Skeletal muscle satellite cell (primary cell): ENCODE measurements around the gene COL5A3.
"Not testable (repeated sequence)": the region's sequence is repeated elsewhere in the genome, so short reads cannot be mapped to it uniquely, and the experiment has no call there.

Experiments
- H3K27me3 ChIP-seq: 2 replicates; pipeline ENCODE4 v1.7.0; 2013; ENCODE audit warnings: low read length; ENCODE audit not compliant: control insufficient read depth, insufficient read depth
- H3K36me3 ChIP-seq: 2 replicates; pipeline ENCODE4 v1.7.0; 2013; ENCODE audit warnings: mild to moderate bottlenecking, control low read depth, low read length; ENCODE audit not compliant: insufficient read depth
- H3K4me1 ChIP-seq: 2 replicates; pipeline ENCODE4 v1.7.0; 2013; ENCODE audit warnings: low read length; ENCODE audit not compliant: control insufficient read depth, insufficient read depth
- H3K4me2 ChIP-seq: 2 replicates; pipeline ENCODE4 v1.7.0; 2013; ENCODE audit warnings: mild to moderate bottlenecking, low read length
- H3K4me3 ChIP-seq: 2 replicates; pipeline ENCODE4 v1.7.0; 2013; ENCODE audit warnings: low read length
- H3K9ac ChIP-seq: 2 replicates; pipeline ENCODE4 v1.7.0; 2013; ENCODE audit warnings: mild to moderate bottlenecking, low read depth, low read length, moderate library complexity
- H3K9me3 ChIP-seq: replicated peaks from 2 replicates; pipeline ENCODE4 v1.7.0; 2013; ENCODE audit warnings: mild to moderate bottlenecking, control low read depth, low read length

Gene COL5A3

DNA sequence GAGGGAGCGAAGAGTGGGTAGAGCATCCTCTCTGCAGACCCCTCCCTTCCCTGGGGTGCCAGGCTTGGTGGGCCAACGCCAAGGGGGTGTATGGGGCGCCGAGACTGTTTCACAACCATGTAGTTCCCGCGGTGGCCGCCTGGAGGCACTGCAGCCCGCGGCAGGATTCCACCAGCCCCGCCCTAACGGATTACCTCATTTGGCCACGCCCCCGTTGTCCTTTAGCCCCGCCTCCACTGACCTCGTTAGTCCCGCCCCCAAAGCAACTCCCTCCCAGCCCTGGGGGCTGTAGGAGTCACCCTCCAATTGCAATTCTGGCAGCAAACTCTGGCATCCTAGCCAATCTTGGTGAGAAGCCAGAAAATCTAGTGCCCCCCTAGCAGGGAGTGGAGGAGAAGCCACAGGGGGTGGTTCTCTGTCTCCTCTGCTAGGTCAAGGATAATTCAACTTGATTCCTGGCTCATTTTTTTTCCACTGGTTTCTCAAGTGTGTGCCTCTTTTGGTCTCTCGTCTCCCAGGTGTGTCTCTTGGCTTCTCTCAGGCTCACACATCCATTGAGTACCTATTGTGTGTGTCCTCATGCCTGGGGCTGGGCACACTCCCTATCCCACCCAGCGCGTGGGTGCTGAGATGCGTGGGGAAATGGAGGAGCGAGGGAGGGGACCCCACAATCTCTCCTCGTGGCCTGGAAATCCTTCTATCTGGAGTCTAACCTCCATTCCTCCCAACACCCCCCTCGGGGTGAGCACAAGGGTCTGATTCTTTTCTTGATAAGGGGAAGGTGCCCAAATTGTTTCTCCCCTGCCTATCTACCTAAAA, 76.0 kb downstream of the COL5A3 start:
- Histone ChIP-seq H3K9ac (no peak overlapping the region), H3K4me3 (no peak overlapping the region), H3K4me2 (no peak overlapping the region), H3K27me3 (peaks cover 34% of the 10 kb centered on the region), H3K9me3 (no peaks in the 10 kb centered on the region), H3K36me3 (no peaks in the 10 kb centered on the region), H3K4me1 (peaks cover 2% of the 10 kb centered on the region)

DNA sequence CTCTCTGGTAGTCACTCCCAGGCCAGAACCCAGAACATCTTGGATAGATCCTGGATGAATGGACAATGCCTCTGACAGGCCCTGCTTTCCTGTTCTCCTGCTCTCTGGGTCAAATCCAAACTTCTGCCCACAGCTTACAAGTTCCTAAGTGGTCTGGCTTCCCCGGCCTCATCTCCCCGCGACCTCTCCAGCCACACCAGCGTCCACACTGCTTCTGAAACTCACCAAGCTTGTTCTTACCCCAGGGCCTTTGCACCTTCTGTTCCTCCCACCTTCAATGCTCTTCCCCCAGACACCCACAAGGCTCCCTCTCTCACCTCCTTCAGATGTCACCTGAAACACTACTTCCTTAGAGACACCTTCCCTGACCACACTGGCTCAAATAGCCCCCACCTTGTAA, 77.5 kb downstream of the COL5A3 start:
- H3K9me3 ChIP-seq, result no peaks in the 10 kb centered on the region
- H3K27me3 ChIP-seq, result peaks cover 37% of the 10 kb centered on the region
- H3K9ac ChIP-seq, result no peak overlapping the region
- peaks cover 2% of the 10 kb centered on the region for H3K4me1 ChIP-seq
- H3K4me2 ChIP-seq, result no peak overlapping the region
- H3K36me3 ChIP-seq, result no peaks in the 10 kb centered on the region
- H3K4me3 ChIP-seq, result no peak overlapping the region

DNA sequence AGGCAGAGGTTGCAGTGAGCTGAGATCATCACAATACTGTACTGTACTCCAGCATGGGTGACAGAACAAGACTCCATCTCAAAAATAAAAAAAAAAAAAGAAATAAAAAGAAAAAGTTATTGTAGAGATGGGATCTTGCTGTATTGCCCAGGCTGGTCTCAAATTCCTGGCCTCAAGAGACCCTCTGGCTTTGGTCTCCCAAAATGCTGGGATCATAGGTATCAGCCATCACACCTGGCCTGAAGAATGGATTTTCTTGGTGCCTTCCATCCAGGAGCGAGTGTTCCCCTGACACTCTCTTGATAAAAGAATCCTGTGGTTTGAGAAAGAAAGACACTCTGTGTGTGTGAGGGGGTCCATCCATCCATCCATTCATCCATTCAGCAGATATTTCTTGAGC, 78.7 kb downstream of the COL5A3 start:
- H3K9me3 ChIP-seq, result no peaks in the 10 kb centered on the region
- H3K4me2 ChIP-seq, result no peak overlapping the region
- H3K36me3 ChIP-seq, result no peaks in the 10 kb centered on the region
- H3K27me3 ChIP-seq, result peaks cover 28% of the 10 kb centered on the region
- peaks cover 2% of the 10 kb centered on the region for H3K4me1 ChIP-seq
- no peak overlapping the region for H3K4me3 ChIP-seq
- H3K9ac ChIP-seq, result no peak overlapping the region

DNA sequence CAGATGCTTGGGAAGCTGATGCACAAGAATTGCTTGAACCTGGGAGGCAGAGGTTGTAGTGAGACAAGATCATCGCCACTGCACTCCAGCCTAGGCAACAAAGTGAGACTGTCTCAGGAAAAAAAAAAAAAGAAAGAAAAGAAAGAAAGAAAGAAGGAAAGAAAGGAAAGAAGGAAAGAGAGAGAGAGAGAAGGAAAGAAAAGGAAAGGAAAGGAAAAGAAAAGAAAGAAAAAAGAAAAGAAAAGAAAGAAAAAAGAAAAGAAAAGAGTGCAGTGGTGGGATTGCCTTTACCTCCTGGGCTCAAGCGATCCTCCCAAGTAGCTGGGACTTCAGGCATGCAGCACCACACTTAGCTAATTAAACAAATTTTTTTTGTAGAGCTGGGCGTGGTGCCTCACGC, 86.9 kb downstream of the COL5A3 start:
- Histone ChIP-seq H3K27me3 (peaks cover 3% of the 10 kb centered on the region), H3K9me3 (no peaks in the 10 kb centered on the region), H3K4me2 (no peak overlapping the region), H3K4me3 (no peak overlapping the region), H3K9ac (no peak overlapping the region), H3K36me3 (no peaks in the 10 kb centered on the region), H3K4me1 (no peaks in the 10 kb centered on the region)

DNA sequence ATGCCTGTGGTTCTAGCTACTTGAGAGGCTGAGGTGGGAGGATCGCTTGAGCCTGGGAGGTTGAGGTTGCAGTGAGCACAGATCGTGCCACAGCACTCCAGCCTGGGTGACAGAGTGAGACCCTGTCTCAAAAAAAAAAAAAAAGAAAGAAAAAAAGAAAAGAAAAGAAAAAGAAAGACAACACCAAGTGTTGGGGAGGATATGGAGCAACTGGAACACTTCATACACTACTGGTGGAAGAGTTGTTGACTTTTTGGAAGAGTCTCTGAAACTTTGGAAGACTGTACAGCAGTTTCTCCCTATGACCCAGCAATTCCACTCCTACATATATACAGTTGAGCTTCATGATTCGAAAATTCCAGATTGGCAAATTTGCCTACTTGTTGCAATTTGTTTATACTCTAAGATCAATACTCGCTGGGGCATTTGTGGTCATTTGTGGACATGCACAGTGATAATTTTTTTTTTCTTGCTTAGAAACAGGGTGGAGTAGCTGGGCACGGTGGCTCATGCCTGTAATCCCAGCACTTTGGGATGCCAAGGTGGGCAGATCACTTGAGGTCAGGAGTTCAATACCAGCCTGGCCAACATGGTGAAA, 87.4 kb downstream of the COL5A3 start:
- H3K27me3 ChIP-seq, result not testable (repeated sequence)

DNA sequence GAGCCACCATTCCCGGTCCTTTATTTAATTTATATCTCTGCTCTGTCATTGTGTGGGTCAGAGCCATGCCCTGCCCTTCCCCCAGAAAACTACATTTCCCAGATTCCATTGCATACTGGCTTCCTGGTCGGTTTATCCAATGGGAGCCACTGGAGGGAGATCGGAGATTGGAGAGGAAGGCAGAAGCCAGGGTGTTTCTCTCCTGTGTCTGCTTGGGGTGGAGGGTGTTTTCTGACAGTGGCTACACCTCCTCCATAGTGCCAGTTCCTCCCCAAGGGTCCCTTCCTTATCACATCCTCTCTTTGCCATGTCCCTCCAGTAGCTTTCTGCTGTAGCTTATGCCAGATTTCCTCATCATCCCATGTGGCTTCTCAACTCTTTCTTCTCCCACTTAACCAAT, 93.0 kb downstream of the COL5A3 start:
- H3K4me2 ChIP-seq, result no peak overlapping the region
- peaks cover 10% of the 10 kb centered on the region for H3K4me1 ChIP-seq
- H3K36me3 ChIP-seq, result no peaks in the 10 kb centered on the region
- H3K27me3 ChIP-seq, result peaks cover 13% of the 10 kb centered on the region
- H3K9me3 ChIP-seq, result no peaks in the 10 kb centered on the region
- H3K9ac ChIP-seq, result no peak overlapping the region
- no peak overlapping the region for H3K4me3 ChIP-seq

More for the DNA sequence above, 87.4 kb downstream of the COL5A3 start:
- H3K36me3 ChIP-seq, H3K9ac ChIP-seq, H3K4me1 ChIP-seq, H3K4me2 ChIP-seq, H3K9me3 ChIP-seq, H3K4me3 ChIP-seq: not testable (repeated sequence)

DNA sequence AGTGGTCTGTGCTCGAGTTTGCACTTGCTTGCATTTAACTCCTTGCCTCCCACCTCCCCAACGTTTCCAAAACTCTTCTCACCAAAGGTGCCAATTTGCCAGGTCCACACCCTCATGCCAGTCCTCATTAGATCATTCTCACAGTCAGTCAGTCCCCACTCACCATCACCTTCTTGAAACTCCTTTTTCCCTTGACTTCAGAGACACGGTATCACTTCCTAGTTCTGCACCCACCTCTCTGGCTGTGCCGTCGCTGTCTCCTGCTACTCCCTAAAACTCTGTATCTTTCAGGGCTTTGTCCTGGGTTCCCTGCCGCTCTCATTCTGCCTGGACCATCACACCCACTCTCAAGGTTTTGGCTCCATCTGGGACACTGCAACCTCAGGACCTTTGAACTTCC, 93.6 kb downstream of the COL5A3 start:
- H3K4me1 ChIP-seq, result peaks cover 10% of the 10 kb centered on the region
- no peaks in the 10 kb centered on the region for H3K9me3 ChIP-seq
- peaks cover 19% of the 10 kb centered on the region for H3K27me3 ChIP-seq
- H3K36me3 ChIP-seq, result no peaks in the 10 kb centered on the region
- H3K4me3 ChIP-seq, result no peak overlapping the region
- H3K9ac ChIP-seq, result no peak overlapping the region
- H3K4me2 ChIP-seq, result no peak overlapping the region

DNA sequence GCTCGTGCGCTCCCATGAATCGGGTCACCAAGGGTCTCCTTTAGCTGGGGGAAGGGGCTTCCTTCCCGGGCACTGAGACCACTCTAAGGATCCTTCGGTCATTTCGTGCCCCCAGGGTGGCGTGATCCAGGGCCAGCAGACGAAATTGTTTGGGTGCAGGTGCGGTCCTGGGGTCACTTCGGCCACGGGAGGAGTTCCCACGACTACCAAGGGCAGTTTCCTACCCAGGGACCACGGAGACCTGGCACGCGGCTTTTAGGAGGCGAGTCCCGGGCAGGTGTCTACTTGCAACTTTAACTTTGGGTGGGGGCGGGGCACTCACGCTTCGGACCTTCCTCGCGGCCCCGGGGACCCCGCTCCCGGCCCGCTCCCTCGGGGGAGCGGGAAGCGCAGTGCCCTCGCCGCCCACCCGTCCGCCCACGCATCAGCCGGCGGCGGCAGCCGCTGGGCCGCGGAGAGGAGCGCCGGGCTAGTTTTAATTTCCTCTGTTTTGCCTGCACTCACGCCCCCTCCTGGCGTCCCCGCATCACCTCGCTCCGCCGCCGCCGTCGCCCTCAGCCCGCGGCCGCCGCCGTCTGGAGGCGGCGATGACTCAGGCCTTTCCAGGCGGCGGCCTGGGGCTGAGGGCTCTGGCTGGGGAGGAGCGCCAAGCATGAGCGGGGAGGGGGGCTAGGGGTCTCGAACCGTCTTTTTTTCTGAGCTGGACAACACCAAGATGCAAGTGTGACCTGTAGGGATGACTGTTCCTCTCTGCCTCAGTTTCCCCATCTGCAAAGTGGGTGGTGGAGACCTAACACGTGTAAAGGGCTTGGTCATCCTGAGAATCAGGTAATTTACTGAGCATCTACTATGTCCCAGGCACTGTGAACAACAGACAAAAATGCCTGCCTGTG, 95.7 kb downstream of the COL5A3 start:
- no peak overlapping the region for H3K9ac ChIP-seq
- H3K27me3 ChIP-seq, result peaks cover 32% of the 10 kb centered on the region
- peak overlapping the region; percentile 63 for H3K4me3 ChIP-seq

DNA sequence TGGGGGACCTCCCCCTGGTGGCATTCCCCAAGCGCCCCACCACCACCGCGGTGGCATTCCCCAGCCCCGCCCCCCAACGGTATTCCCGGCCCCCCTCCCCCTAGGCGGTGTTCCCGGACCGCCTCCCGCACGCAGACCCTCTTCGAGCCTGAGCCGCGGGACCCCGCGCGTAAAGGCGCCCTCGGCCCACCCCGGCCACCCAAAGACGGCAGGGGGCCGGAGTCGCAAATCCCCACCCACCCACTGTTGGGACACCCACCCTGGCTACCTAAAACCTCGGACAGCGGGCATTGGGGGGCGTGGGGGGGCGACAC, 96.3 kb downstream of the COL5A3 start:
- no peaks in the 10 kb centered on the region for H3K36me3 ChIP-seq
- no peaks in the 10 kb centered on the region for H3K9me3 ChIP-seq
- peak overlapping the region; percentile 63 for H3K4me3 ChIP-seq
- H3K4me2 ChIP-seq, result peak overlapping the region; percentile 88
- peaks cover 10% of the 10 kb centered on the region for H3K4me1 ChIP-seq
- H3K9ac ChIP-seq, result no peak overlapping the region
- peaks cover 37% of the 10 kb centered on the region for H3K27me3 ChIP-seq

More for the DNA sequence above, 95.7 kb downstream of the COL5A3 start:
- H3K36me3 ChIP-seq, result no peaks in the 10 kb centered on the region
- peaks cover 10% of the 10 kb centered on the region for H3K4me1 ChIP-seq
- H3K9me3 ChIP-seq, result no peaks in the 10 kb centered on the region
- H3K4me2 ChIP-seq, result peak overlapping the region; percentile 88

DNA sequence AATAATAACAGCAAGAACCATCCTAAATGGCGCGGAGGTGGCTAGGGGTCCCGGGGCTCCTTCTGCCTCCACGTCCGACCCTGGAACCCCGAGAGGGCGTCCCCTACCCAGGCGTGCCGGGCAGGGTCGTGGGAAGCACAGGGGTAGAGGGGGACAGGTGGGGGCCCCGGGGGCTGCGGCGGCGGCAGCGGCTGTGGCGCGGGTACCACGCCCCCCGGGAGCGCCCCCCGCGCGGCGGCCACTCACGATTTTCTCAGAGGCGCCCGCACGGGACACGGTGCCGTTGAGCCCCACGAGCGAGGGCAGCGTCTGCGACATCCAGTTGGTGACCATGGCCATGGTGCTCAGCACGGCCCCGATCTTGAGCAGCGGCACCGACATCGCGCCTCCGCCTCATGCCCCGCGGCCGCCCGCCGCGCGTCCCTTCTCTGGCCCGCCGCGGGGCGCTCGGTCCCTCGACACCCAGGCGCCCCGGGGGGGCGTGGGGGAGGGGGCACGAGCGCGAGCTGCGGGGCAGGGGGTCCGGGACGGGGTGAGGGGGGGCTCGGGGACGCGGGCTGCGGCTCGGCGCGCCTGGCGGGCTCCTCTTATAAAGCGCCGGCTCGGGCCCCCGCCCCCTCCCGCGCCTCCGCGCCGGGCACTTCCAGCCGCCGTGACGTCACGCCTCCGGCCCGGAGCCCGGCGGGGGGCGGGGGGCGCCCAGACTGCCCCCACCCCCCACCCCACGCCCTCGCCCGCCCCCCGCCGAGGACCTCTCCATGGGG, 96.9 kb downstream of the COL5A3 start:
- Histone ChIP-seq H3K9me3 (no peaks in the 10 kb centered on the region), H3K4me2 (peak overlapping the region; percentile 57), H3K9ac (no peak overlapping the region), H3K27me3 (peaks cover 38% of the 10 kb centered on the region), H3K36me3 (no peaks in the 10 kb centered on the region), H3K4me3 (no peak overlapping the region), H3K4me1 (peaks cover 10% of the 10 kb centered on the region)
